GM19023 (cell line): Measurements from ENCODE around the gene DNAI2.

Experiments used
- ATAC-seq: cut with Tn5 transposase; IDR thresholded peaks from one replicate; pipeline ENCODE4 v1.9.1; 2021; ENCODE audit warnings: mild to moderate bottlenecking, moderate library complexity; ENCODE audit not compliant: unreplicated experiment

DNAI2 gene

GRCh38 chr17:74357466-74357809 is 83.4 kb downstream of the DNAI2 start:
- ATAC-seq, result no peak

GRCh38 chr17:74358697-74359096 is 84.7 kb downstream of the DNAI2 start:
- ATAC-seq, result no peak

DNA sequence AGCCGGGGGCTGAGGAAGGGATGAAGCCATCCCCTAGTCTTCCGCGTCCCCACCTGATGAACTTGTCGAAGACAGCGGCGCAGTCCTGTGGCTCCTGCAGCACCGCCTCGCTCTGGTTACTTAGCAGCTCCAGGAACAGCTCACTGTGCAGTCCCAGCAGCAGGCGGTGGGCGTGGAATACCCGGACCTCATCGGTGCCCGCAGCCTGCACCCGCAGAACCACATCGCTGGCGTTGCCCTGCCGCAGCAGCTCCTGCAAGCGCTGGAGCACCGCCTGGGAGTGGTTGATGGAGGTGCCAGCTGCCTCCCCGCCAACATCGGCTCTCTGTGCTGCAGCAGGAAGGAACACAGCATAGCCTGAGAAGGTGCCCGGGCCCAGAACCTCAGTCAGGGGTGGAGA is 85.9 kb downstream of the DNAI2 start:
- no peak for ATAC-seq

DNA sequence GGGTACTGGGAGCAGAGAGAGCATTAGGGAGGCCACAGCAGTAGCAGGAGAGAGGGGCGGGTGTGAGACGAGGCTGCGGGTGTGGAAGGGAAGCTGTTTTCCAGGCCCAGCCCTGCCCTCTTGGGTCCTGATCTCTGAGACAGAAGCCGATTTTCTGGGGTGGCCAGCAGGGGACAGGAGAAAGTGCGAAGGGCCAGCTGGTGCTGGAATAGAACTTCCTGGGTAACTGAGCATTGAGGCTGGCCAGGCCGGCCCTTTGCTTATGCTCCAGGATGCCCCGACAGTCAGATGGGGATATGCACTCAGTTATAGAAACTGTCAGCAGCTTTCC is 86.8 kb downstream of the DNAI2 start:
- ATAC-seq, result no peak

DNA sequence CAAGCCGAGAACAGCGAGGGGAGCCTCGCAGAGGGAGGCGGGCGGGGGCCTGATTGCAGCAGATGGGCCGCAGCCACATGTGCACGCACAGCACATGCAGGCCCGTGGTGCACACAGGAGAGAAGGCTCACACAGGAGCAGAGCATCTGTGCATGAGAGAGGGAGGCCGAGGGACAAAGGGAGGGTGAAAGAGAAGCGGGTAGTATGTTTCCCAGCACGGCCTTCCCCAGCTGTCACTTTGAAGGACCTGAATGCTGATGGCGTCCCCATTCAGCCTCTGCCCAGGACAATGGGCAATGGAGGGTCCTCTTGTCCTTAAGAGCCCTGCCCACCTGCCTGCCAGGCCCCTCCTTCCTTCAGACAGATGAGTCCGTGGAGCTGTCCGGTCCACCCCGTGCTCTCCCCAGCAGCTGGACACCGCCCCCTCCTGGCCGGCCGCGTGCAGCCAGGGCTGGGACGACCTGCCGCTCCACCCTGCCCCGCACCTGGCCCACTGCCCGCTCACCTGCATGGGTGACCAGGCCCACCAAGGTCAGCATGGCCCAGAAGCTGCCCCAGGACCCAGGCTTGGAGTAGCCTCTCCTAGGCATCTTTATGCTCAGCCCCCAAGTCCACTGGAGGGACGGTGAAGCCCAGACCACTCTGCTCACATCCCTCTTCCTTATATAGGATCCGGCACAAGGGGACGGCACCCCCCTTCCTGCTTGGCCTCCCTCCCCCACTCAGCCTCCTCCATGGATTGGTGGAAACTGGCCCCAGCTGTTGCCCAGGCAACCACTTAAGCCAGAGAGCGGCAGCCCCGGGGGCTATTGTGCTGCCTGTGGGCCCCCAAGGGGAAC is 87.4 kb downstream of the DNAI2 start, which contains the start of gene BTBD17:
Gene BTBD17 (minus strand): TSS at position 639 of the 839 bp plus-strand sequence. CDS start 49 bp downstream, at position 590.
- no peak for ATAC-seq

GRCh38 chr17:74362069-74362405 is 88.0 kb downstream of the DNAI2 start:
- ATAC-seq, result no peak

- ATAC-seq, result no peak
These were observed 88.9 kb downstream of the DNAI2 start for GRCh38 chr17:74362810-74363498.
